ENCODE data around the gene SLC13A5. TPM values are rescaled to one million over a fixed set of nuclear protein-coding genes. Genes with fewer than 3 reads are reported as not detected.

Gene SLC13A5
- total RNA-seq, 8 experiments from 2014 or later = 0.07 to 0.73 (median 0.17) TPM; not detected in 1

GRCh38 chr17:6690641-6691040 lies 22.5 kb downstream of the SLC13A5 start:
- H3K27ac ChIP-seq = no peak overlapping the region
- H3K4me1 ChIP-seq (replicated peaks in 1 of 2) = no peaks in the 10 kb centered on the region
- in situ Hi-C loops (cut with MboI; ENCODE audit: low pct_unique_long_range_greater_than_20kb in 2 of 9, low sequenced_read_pairs in 9 of 9, unreplicated experiment in 9 of 9) = no loop called here
- no peak overlapping the region for H3K4me3 ChIP-seq
- WGBS, 10 experiments = 32 to 60% (median 50%) methylated on average over 1 to 3 of the region's 11 CpGs; no CpG with 5 or more reads in 7 of the 10 experiments
- ATAC-seq (replicated peaks in 6 of 8) = no peak

- WGBS, 10 experiments = 19 to 77% (median 51%) methylated on average over 1 to 8 of the region's 9 CpGs; no CpG with 5 or more reads in 4 of the 10 experiments
- ATAC-seq (replicated peaks in 6 of 8) = no peak
- in situ Hi-C loops (cut with MboI; ENCODE audit: low pct_unique_long_range_greater_than_20kb in 2 of 9, low sequenced_read_pairs in 9 of 9, unreplicated experiment in 9 of 9) = no loop called here
Observed at GRCh38 chr17:6688944-6689343, 24.2 kb downstream of the SLC13A5 start.

DNA sequence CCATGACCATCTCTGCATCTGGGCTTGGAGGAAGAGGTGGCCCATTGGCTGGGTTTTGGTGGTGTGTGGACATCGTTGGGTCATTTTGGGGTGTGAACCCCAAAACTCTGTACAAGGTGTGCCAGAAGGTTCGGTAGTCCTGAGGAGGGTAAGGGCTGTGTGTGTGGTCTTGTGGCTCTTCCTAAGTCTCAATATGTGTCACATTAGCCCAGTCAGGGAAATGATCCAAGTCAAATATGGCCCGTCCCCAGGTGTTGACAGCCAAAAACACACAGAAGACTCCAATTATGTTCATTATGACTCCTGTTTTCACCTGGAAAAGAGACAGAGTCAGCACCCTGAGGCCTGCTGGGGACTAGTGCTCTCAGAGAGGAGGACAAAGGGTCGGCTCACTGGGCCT lies 27.1 kb downstream of the SLC13A5 start:
- H3K27ac ChIP-seq = no peak overlapping the region
- no peak for ATAC-seq (replicated peaks in 6 of 8)
- in situ Hi-C loops (cut with MboI; ENCODE audit: low pct_unique_long_range_greater_than_20kb in 2 of 9, low sequenced_read_pairs in 9 of 9, unreplicated experiment in 9 of 9) = no loop called here
- 40 to 74% (median 67%) methylated on average over 1 to 4 of the region's 4 CpGs; no CpG with 5 or more reads in 7 of the 10 experiments for WGBS, 10 experiments
- no peak overlapping the region for H3K4me3 ChIP-seq
- H3K4me1 ChIP-seq (replicated peaks in 1 of 2) = no peaks in the 10 kb centered on the region

More at GRCh38 chr17:6688944-6689343, 24.2 kb downstream of the SLC13A5 start:
- no peak overlapping the region for H3K27ac ChIP-seq
- no peaks in the 10 kb centered on the region for H3K4me1 ChIP-seq (replicated peaks in 1 of 2)
- H3K4me3 ChIP-seq = no peak overlapping the region

- H3K4me1 ChIP-seq (replicated peaks in 1 of 2) = no peaks in the 10 kb centered on the region
- 31 to 83% (median 54%) methylated on average over 2 to 7 of the region's 14 CpGs; no CpG with 5 or more reads in 4 of the 10 experiments for WGBS, 10 experiments
- no peak overlapping the region for H3K4me3 ChIP-seq
- ATAC-seq (replicated peaks in 6 of 8) = no peak
- in situ Hi-C loops (cut with MboI; ENCODE audit: low pct_unique_long_range_greater_than_20kb in 2 of 9, low sequenced_read_pairs in 9 of 9, unreplicated experiment in 9 of 9) = no loop called here
- no peak overlapping the region for H3K27ac ChIP-seq
Observed at GRCh38 chr17:6684881-6685767, 28.0 kb downstream of the SLC13A5 start.

- ATAC-seq (replicated peaks in 6 of 8) = no peak
- WGBS, 10 experiments = 0 to 81% (median 17%) methylated on average over 1 to 5 of the region's 7 CpGs; no CpG with 5 or more reads in 3 of the 10 experiments
- no peaks in the 10 kb centered on the region for H3K4me1 ChIP-seq (replicated peaks in 1 of 2)
Observed at GRCh38 chr17:6684460-6684783, 28.7 kb downstream of the SLC13A5 start.

DNA sequence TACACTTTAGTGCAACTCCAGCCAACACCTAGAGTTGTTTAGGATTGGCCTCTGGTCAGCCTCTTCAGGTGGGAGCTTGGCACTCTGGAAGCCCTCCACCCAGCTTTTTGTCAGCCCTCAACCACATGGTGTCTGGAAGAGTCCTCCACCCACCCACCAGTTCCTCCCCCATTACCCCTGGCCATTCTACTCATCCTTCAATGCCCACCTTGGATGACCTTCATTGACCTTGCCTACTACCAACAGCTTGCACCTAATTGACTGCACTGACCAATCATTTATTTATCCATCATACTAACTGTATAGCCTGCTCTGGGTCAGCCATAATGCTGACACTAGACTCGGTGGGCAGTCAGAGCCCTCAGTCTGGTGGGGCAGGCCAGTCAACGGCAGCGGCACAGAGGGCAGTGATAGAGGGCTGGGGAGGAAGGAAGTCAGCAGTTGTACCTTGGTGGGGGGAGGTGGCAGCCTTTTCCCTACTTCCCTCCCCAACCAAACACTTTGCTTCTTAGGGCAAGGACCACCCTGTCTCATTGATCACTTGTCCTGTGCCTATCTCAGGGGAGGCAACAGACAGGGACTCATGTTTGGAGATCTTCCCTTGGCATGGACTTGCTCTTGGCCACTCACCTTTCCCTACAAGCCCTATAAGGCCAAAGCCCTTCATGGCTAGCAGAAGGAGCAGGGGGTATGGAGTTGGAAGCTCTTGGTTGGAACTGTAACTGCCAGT lies 29.3 kb downstream of the SLC13A5 start:
- no peaks in the 10 kb centered on the region for H3K4me1 ChIP-seq (replicated peaks in 1 of 2)
- WGBS, 10 experiments = 40 to 100% (median 67%) methylated on average over 1 to 3 of the region's 3 CpGs; no CpG with 5 or more reads in 6 of the 10 experiments
- in situ Hi-C loops (cut with MboI; ENCODE audit: low pct_unique_long_range_greater_than_20kb in 2 of 9, low sequenced_read_pairs in 9 of 9, unreplicated experiment in 9 of 9) = no loop called here
- H3K27ac ChIP-seq = no peak overlapping the region
- no peak overlapping the region for H3K4me3 ChIP-seq
- ATAC-seq (replicated peaks in 6 of 8) = no peak

More at GRCh38 chr17:6684460-6684783, 28.7 kb downstream of the SLC13A5 start:
- H3K27ac ChIP-seq = no peak overlapping the region
- no peak overlapping the region for H3K4me3 ChIP-seq
- in situ Hi-C loops (cut with MboI; ENCODE audit: low pct_unique_long_range_greater_than_20kb in 2 of 9, low sequenced_read_pairs in 9 of 9, unreplicated experiment in 9 of 9) = no loop called here

GRCh38 chr17:6683081-6683684 lies 30.0 kb downstream of the SLC13A5 start:
- ATAC-seq (replicated peaks in 6 of 8) = no peak
- no peak overlapping the region for H3K4me3 ChIP-seq
- in situ Hi-C loops (cut with MboI; ENCODE audit: low pct_unique_long_range_greater_than_20kb in 2 of 9, low sequenced_read_pairs in 9 of 9, unreplicated experiment in 9 of 9) = no loop called here
- H3K4me1 ChIP-seq (replicated peaks in 1 of 2) = no peaks in the 10 kb centered on the region
- no peak overlapping the region for H3K27ac ChIP-seq
- 23 to 92% (median 60%) methylated on average over 1 to 3 of the region's 3 CpGs; no CpG with 5 or more reads in 5 of the 10 experiments for WGBS, 10 experiments

- in situ Hi-C loops (cut with MboI; ENCODE audit: low pct_unique_long_range_greater_than_20kb in 2 of 9, low sequenced_read_pairs in 9 of 9, unreplicated experiment in 9 of 9) = no loop called here
- Histone ChIP-seq H3K4me3 (no peak overlapping the region), H3K27ac (no peak overlapping the region), H3K4me1 (replicated peaks in 1 of 2) (no peaks in the 10 kb centered on the region)
- WGBS, 10 experiments = 0 to 100% (median 52%) methylated on average over 1 to 3 of the region's 4 CpGs; no CpG with 5 or more reads in 5 of the 10 experiments
- ATAC-seq (replicated peaks in 6 of 8) = no peak
Observed at GRCh38 chr17:6682339-6682738, 30.8 kb downstream of the SLC13A5 start.

DNA sequence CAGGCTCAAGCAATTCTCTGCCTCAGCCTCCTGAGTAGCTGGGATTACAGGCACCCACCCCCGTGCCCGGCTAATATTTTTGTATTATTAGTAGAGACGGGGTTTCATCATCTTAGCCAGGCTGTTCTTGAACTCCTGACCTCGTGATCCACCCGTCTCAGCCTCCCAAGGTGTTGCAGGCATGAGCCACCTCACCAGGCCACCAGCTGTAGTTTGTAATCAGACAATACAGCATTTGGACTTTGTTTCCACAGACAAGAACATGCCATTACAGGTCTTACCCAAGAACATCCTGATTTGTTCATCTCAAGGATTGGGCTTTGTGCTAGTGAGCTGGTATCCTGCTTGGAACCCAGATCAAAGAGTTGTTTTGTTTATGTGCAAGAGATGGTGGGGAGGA lies 31.5 kb downstream of the SLC13A5 start:
- no peak for ATAC-seq (replicated peaks in 6 of 8)
- WGBS, 10 experiments = 36 to 83% (median 65%) methylated on average over 1 to 4 of the region's 5 CpGs; no CpG with 5 or more reads in 4 of the 10 experiments
- H3K4me3 ChIP-seq = no peak overlapping the region
- in situ Hi-C loops (cut with MboI; ENCODE audit: low pct_unique_long_range_greater_than_20kb in 2 of 9, low sequenced_read_pairs in 9 of 9, unreplicated experiment in 9 of 9) = no loop called here
- no peaks in the 10 kb centered on the region for H3K4me1 ChIP-seq (replicated peaks in 1 of 2)
- no peak overlapping the region for H3K27ac ChIP-seq

GRCh38 chr17:6681176-6681575 lies 32.0 kb downstream of the SLC13A5 start:
- ATAC-seq (replicated peaks in 6 of 8) = no peak
- in situ Hi-C loops (cut with MboI; ENCODE audit: low pct_unique_long_range_greater_than_20kb in 2 of 9, low sequenced_read_pairs in 9 of 9, unreplicated experiment in 9 of 9) = no loop called here

DNA sequence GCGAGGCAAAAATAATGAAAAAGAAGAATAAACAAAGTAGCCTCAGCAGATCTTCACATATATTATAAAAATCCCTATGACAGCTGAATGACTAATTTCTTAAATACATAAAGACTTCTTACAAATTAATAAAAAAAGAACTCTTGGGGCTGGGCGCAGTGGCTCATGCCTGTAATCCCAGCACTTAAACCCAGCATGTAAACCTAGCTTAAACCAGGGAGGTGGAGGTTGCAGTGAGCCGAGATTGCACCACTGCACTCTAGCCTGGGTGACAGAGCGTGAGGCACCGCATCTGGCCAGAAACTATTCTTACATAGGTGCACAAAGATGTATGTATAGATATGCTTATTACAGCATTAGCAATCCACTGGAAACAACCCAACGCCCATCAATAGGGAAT lies 33.9 kb downstream of the SLC13A5 start:
- in situ Hi-C loops (cut with MboI; ENCODE audit: low pct_unique_long_range_greater_than_20kb in 2 of 9, low sequenced_read_pairs in 9 of 9, unreplicated experiment in 9 of 9) = no loop called here
- WGBS, 10 experiments = 0 to 83% (median 51%) methylated on average over 1 to 6 of the region's 6 CpGs; no CpG with 5 or more reads in 1 of the 10 experiments
- no peak overlapping the region for H3K27ac ChIP-seq
- no peaks in the 10 kb centered on the region for H3K4me1 ChIP-seq (replicated peaks in 1 of 2)
- H3K4me3 ChIP-seq = no peak overlapping the region
- ATAC-seq (replicated peaks in 6 of 8) = peak in 2 of 8 experiments; percentile 22 to 31

More at GRCh38 chr17:6681176-6681575, 32.0 kb downstream of the SLC13A5 start:
- Histone ChIP-seq H3K4me3 (no peak overlapping the region), H3K4me1 (replicated peaks in 1 of 2) (no peaks in the 10 kb centered on the region), H3K27ac (no peak overlapping the region)
- WGBS, 10 experiments = 20 to 100% (median 66%) methylated on average over 1 to 4 of the region's 4 CpGs; no CpG with 5 or more reads in 1 of the 10 experiments

- in situ Hi-C loops (cut with MboI; ENCODE audit: low pct_unique_long_range_greater_than_20kb in 2 of 9, low sequenced_read_pairs in 9 of 9, unreplicated experiment in 9 of 9) = no loop called here
- H3K4me1 ChIP-seq (replicated peaks in 1 of 2) = no peaks in the 10 kb centered on the region
Observed at GRCh38 chr17:6677946-6678345, 35.2 kb downstream of the SLC13A5 start.

More at GRCh38 chr17:6677946-6678345, 35.2 kb downstream of the SLC13A5 start:
- ATAC-seq (replicated peaks in 6 of 8) = no peak
- WGBS, 10 experiments = 14 to 89% (median 67%) methylated on average over 1 to 5 of the region's 7 CpGs; no CpG with 5 or more reads in 3 of the 10 experiments
- no peak overlapping the region for H3K27ac ChIP-seq
- H3K4me3 ChIP-seq = no peak overlapping the region

Data from motor neuron (in vitro differentiated cells).